Measurements from ENCODE around the gene FSTL3.
"Not testable (repeated sequence)": the region's sequence is repeated elsewhere in the genome, so short reads cannot be mapped to it uniquely, and the experiment has no call there.

Gene FSTL3

GRCh38 chr19:718251-718951 is 42.2 kb downstream of the FSTL3 start:
- DNase-seq: peak; percentile 60

- peak; percentile 21 for DNase-seq
These were observed 42.9 kb downstream of the FSTL3 start for GRCh38 chr19:718991-719512.

- DNase-seq: peak; percentile 27
These were observed 43.6 kb downstream of the FSTL3 start for GRCh38 chr19:719636-720344.

GRCh38 chr19:720345-721160 is 44.4 kb downstream of the FSTL3 start:
- DNase-seq: peak; percentile 60

GRCh38 chr19:722553-723101 is 46.4 kb downstream of the FSTL3 start:
- DNase-seq: no peak

- DNase-seq: no peak
These were observed 47.1 kb downstream of the FSTL3 start for GRCh38 chr19:723247-723646.

- DNase-seq: no peak
These were observed 47.5 kb downstream of the FSTL3 start for GRCh38 chr19:723714-724113.

GRCh38 chr19:725461-726089 is 49.4 kb downstream of the FSTL3 start:
- DNase-seq: no peak

- DNase-seq: no peak
These were observed 51.1 kb downstream of the FSTL3 start for GRCh38 chr19:726993-727956.

- DNase-seq: no peak
These were observed 51.8 kb downstream of the FSTL3 start for GRCh38 chr19:728011-728410.

GRCh38 chr19:729564-729963 is 53.4 kb downstream of the FSTL3 start:
- DNase-seq: not testable (repeated sequence)

- DNase-seq: no peak
These were observed 53.9 kb downstream of the FSTL3 start for GRCh38 chr19:729965-730668.

- DNase-seq: no peak
These were observed 54.8 kb downstream of the FSTL3 start for GRCh38 chr19:731000-731399.

GRCh38 chr19:732148-733069 is 56.2 kb downstream of the FSTL3 start:
- no peak for DNase-seq
